Measurements from ENCODE around the gene EPOP. TPM values are rescaled to one million over a fixed set of nuclear protein-coding genes. Genes with fewer than 3 reads are reported as not detected.
A peak's percentile ranks its signal among the peaks of the same experiment; 100 is the strongest.

The EPOP gene
- 1 to 10 TPM in 3 of 4 donors, under 1 TPM in 1; 0.91 to 2.9 (median 1.7) TPM for total RNA-seq
- polyA plus RNA-seq = 2.1 TPM
- long read RNA-seq, donor 1, partial matches to known transcripts = 0 of 3 reads
- long read RNA-seq, donor 1, other reads (novel, unspliced or antisense) = 0 of 3 reads
- long read RNA-seq, donor 2 = 0 reads
- long read RNA-seq, donor 3, partial matches to known transcripts = 0 of 1 reads
- long read RNA-seq, donor 3, other reads (novel, unspliced or antisense) = 0 of 1 reads
- long read RNA-seq, donor 4, partial matches to known transcripts = 0 of 2 reads
- long read RNA-seq, donor 4, other reads (novel, unspliced or antisense) = 0 of 2 reads

DNA sequence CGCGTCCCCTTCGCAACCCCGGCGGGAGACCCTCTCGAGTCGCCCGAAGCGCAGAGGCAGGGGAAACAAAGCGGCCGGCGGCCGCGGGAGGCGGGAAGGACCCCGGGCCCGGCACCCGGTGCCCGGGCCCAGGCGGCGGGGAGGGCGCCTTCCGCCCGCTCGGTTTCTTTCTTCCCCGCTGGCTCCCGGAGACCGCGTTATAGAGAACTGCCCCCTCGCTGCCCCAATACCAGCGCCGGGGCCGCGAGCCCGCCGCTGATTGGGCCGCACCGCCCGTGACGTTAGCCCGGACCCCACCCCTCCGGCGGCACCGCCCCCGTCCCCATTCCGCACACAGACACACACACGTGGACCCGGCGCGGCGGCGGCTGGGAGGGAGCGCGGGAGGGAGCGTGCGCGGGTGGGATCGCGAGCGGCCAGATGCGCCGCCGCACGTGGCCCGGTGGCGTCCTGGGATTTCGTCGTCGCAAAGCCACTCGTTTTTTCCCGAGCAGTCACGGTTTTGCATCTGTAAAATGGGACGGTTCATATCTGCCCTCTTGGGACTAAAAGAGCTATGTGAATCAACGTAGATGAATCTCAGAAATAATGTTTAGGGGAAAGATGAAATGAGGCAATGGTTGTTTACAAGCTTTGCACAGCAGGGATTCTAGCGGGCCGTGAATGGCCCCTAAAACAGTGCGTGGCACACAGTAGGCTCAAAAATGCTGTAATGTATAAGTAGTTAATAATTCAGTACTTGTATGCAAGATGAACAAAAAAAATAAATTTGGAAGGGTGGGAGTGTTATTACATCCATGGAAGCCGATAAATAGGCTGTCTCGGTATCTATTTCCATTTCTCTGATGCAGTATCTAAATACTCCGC is at the start of gene EPOP:
Gene EPOP (minus strand): TSS at position 209 of the 867 bp plus-strand sequence. CDS start 462 bp downstream, outside the sequence.
- Histone ChIP-seq H3K27ac (ENCODE audit: low read length) (no peak within 1 kb of the TSS), H3K9me3 (ENCODE audit: control insufficient read depth, low read length) (no peaks in the 10 kb centered on the region), H3K4me3 (ENCODE audit: low read length) (peak within 1 kb of the TSS; percentile 82), H3K4me1 (ENCODE audit: control insufficient read depth, insufficient read depth, low read length) (peaks cover 2% of the 10 kb centered on the region), H3K27me3 (ENCODE audit: control insufficient read depth, insufficient read depth) (no peaks in the 10 kb centered on the region)
- WGBS = 4% methylated on average over 80 of the region's 80 CpGs
- intact Hi-C loops (cut with DNase I) = loop anchor here (5.0 to 10.0 kb wide), 4 partner anchors 57 to 168 kb away; partner anchors contain the start of gene CISD3 (in 2 of the 4)
- peak; percentile 92 to 95 (median 95) for DNase-seq
- peak; percentile 92 to 94 for ATAC-seq

GRCh38 chr17:38721802-38722201 is 47.0 kb upstream of the EPOP start:
- H3K4me1 ChIP-seq (ENCODE audit: control insufficient read depth, insufficient read depth, low read length) = no peaks in the 10 kb centered on the region
- no peak overlapping the region for H3K27ac ChIP-seq (ENCODE audit: low read length)
- no peak for DNase-seq
- H3K9me3 ChIP-seq (ENCODE audit: control insufficient read depth, low read length) = no peaks in the 10 kb centered on the region
- ATAC-seq = no peak
- no peak overlapping the region for H3K4me3 ChIP-seq (ENCODE audit: low read length)
- intact Hi-C loops (cut with DNase I) = no loop called here
- no peaks in the 10 kb centered on the region for H3K27me3 ChIP-seq (ENCODE audit: control insufficient read depth, insufficient read depth)
- WGBS = 92% methylated on average over 16 of the region's 16 CpGs

- no peak for DNase-seq
- no peak overlapping the region for H3K4me3 ChIP-seq (ENCODE audit: low read length)
- no peak for ATAC-seq
- H3K9me3 ChIP-seq (ENCODE audit: control insufficient read depth, low read length) = no peaks in the 10 kb centered on the region
- H3K27ac ChIP-seq (ENCODE audit: low read length) = no peak overlapping the region
- no peaks in the 10 kb centered on the region for H3K27me3 ChIP-seq (ENCODE audit: control insufficient read depth, insufficient read depth)
- H3K4me1 ChIP-seq (ENCODE audit: control insufficient read depth, insufficient read depth, low read length) = no peaks in the 10 kb centered on the region
- WGBS = 86% methylated on average over 6 of the region's 6 CpGs
- intact Hi-C loops (cut with DNase I) = no loop called here
These were observed 46.2 kb upstream of the EPOP start for GRCh38 chr17:38720941-38721340.

- intact Hi-C loops (cut with DNase I) = no loop called here
- H3K4me3 ChIP-seq (ENCODE audit: low read length) = no peak overlapping the region
- 72% methylated on average over 39 of the region's 39 CpGs for WGBS
- no peaks in the 10 kb centered on the region for H3K27me3 ChIP-seq (ENCODE audit: control insufficient read depth, insufficient read depth)
- H3K9me3 ChIP-seq (ENCODE audit: control insufficient read depth, low read length) = no peaks in the 10 kb centered on the region
- no peaks in the 10 kb centered on the region for H3K4me1 ChIP-seq (ENCODE audit: control insufficient read depth, insufficient read depth, low read length)
- H3K27ac ChIP-seq (ENCODE audit: low read length) = no peak overlapping the region
- DNase-seq = no peak
- ATAC-seq = peak in 1 of 2 donors; percentile 3
These were observed 45.3 kb upstream of the EPOP start for GRCh38 chr17:38719943-38720641.

- H3K27ac ChIP-seq (ENCODE audit: low read length) = no peak overlapping the region
- ATAC-seq = peak in 1 of 2 donors; percentile 1
- H3K4me1 ChIP-seq (ENCODE audit: control insufficient read depth, insufficient read depth, low read length) = no peaks in the 10 kb centered on the region
- intact Hi-C loops (cut with DNase I) = no loop called here
- H3K27me3 ChIP-seq (ENCODE audit: control insufficient read depth, insufficient read depth) = no peaks in the 10 kb centered on the region
- H3K9me3 ChIP-seq (ENCODE audit: control insufficient read depth, low read length) = no peaks in the 10 kb centered on the region
- DNase-seq = peak in 1 of 3 donors; percentile 13
- WGBS = 83% methylated on average over 29 of the region's 29 CpGs
- no peak overlapping the region for H3K4me3 ChIP-seq (ENCODE audit: low read length)
These were observed 44.7 kb upstream of the EPOP start for GRCh38 chr17:38719289-38719942.

- ATAC-seq = no peak
- DNase-seq = no peak
- no peak overlapping the region for H3K4me3 ChIP-seq (ENCODE audit: low read length)
- no peaks in the 10 kb centered on the region for H3K9me3 ChIP-seq (ENCODE audit: control insufficient read depth, low read length)
- no peak overlapping the region for H3K27ac ChIP-seq (ENCODE audit: low read length)
- intact Hi-C loops (cut with DNase I) = no loop called here
- 82% methylated on average over 12 of the region's 12 CpGs for WGBS
- no peaks in the 10 kb centered on the region for H3K4me1 ChIP-seq (ENCODE audit: control insufficient read depth, insufficient read depth, low read length)
- H3K27me3 ChIP-seq (ENCODE audit: control insufficient read depth, insufficient read depth) = no peaks in the 10 kb centered on the region
These were observed 42.5 kb upstream of the EPOP start for GRCh38 chr17:38717139-38717745.

DNA sequence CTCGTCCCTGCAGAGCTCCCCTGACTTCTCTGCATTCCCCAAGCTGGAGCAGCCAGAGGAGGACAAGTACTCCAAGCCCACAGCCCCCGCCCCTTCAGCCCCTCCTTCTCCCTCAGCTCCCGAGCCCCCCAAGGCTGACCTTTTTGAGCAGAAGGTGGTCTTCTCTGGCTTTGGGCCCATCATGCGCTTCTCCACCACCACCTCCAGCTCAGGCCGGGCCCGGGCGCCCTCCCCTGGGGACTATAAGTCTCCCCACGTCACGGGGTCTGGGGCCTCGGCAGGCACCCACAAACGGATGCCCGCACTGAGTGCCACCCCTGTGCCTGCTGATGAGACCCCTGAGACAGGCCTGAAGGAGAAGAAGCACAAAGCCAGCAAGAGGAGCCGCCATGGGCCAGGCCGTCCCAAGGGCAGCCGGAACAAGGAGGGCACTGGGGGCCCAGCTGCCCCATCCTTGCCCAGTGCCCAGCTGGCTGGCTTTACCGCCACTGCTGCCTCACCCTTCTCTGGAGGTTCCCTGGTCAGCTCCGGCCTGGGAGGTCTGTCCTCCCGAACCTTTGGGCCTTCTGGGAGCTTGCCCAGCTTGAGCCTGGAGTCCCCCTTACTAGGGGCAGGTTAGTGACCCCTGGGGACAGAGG is 41.7 kb upstream of the EPOP start:
- ATAC-seq = no peak
- 93% methylated on average over 18 of the region's 18 CpGs for WGBS
- H3K4me3 ChIP-seq (ENCODE audit: low read length) = no peak overlapping the region
- intact Hi-C loops (cut with DNase I) = no loop called here
- H3K27ac ChIP-seq (ENCODE audit: low read length) = no peak overlapping the region
- H3K9me3 ChIP-seq (ENCODE audit: control insufficient read depth, low read length) = no peaks in the 10 kb centered on the region
- DNase-seq = no peak
- H3K4me1 ChIP-seq (ENCODE audit: control insufficient read depth, insufficient read depth, low read length) = no peaks in the 10 kb centered on the region
- no peaks in the 10 kb centered on the region for H3K27me3 ChIP-seq (ENCODE audit: control insufficient read depth, insufficient read depth)

GRCh38 chr17:38715216-38715943 is 40.6 kb upstream of the EPOP start:
- WGBS = 82% methylated on average over 9 of the region's 9 CpGs
- DNase-seq (no peak), ATAC-seq (no peak)
- Histone ChIP-seq H3K27ac (ENCODE audit: low read length) (no peak overlapping the region), H3K4me1 (ENCODE audit: control insufficient read depth, insufficient read depth, low read length) (no peaks in the 10 kb centered on the region), H3K4me3 (ENCODE audit: low read length) (no peak overlapping the region), H3K27me3 (ENCODE audit: control insufficient read depth, insufficient read depth) (no peaks in the 10 kb centered on the region), H3K9me3 (ENCODE audit: control insufficient read depth, low read length) (no peaks in the 10 kb centered on the region)
- intact Hi-C loops (cut with DNase I) = no loop called here

DNA sequence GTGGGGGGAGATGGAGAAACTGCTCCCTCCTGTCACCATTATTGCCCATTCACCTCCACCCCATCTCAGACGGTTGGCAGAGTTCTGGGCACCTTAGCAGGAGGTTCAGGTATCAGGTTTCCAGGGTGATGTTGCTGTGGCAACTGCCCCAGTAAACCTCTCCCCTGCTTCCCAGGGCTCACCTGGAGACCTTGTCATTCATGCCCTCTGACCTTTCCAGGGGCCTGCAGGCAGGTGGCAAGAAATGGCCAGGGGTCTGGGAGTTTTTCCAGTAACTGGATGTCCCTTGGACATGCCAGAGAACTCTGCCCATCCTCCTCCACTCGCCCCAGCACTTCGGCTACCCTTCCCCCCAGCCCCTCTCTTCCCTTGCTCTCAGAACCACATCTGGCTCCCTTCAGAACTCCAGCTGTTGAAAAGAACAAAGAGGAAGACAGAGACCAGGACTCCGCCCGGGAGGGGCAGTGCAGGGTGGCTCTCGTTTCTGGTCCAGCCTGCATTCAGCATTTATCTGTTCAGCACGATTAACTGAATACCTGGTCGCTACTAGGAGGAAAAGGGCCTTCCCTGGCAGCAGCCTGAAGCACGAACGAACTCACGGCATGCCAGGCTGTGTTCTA is 38.8 kb upstream of the EPOP start:
- Histone ChIP-seq H3K4me1 (ENCODE audit: control insufficient read depth, insufficient read depth, low read length) (no peaks in the 10 kb centered on the region), H3K27me3 (ENCODE audit: control insufficient read depth, insufficient read depth) (no peaks in the 10 kb centered on the region), H3K9me3 (ENCODE audit: control insufficient read depth, low read length) (no peaks in the 10 kb centered on the region), H3K27ac (ENCODE audit: low read length) (no peak overlapping the region), H3K4me3 (ENCODE audit: low read length) (no peak overlapping the region)
- ATAC-seq (no peak), DNase-seq (no peak)
- 72% methylated on average over 11 of the region's 11 CpGs for whole genome bisulfite sequencing
- intact Hi-C loops (cut with DNase I) = no loop called here

All from right cardiac atrium (tissue), 5 donors.